ENCODE data around the gene NAA10.

The NAA10 gene

DNA sequence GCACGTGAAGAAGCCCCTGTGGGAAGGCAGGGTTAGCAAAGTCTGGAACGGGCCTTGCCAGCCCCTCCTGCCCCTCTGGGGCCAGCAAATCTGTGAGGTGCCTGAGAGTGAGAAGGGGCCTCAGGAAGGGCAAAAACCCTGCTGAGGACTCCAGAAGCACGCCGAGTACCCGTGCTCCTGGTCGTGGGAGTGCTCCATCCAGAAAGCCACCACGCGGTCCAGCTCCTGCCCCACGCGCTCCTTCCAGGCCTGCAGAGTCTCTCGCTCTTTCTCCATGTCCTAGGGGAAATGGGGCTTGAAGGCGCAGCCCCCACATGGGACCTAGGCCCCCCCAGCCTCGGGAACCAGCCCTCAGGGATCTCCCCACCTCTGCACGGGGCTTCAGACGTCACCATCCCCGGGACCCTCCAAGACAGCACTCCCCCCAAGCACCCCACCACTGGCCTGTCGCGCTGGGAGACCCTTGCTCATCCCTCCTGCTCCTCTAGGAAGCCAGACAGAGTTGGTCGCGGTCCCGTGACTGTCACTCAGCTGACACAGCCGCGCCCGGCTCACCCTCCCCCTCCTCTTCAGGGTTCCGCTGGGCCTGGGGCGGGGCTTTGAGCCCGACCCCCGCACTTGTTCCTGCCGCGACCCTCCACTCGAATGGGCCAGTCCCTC lies 9.4 kb upstream of the NAA10 start, which contains the start of gene RENBP:
TSS of gene RENBP (minus strand) at position 504 of the 660 bp plus-strand sequence. CDS start at position 471, 33 bp downstream.
- no peak for TF ChIP-seq CTCF (IDR thresholded peaks at IDR 0.05)
- H3K36me3 ChIP-seq: peaks cover 13% of the 10 kb centered on the region
- peak within 1 kb of the TSS; percentile 84 for H3K27ac ChIP-seq
- peak within 1 kb of the TSS; percentile 62 to 70 for H3K4me3 ChIP-seq (ENCODE audit: low read depth in 1 of 2, low read length in 1 of 2)
- H3K4me1 ChIP-seq (ENCODE audit: control insufficient read depth in 1 of 2, insufficient read depth in 1 of 2, low read depth in 1 of 2, low read length in 1 of 2): peaks cover 31 to 50% of the 10 kb centered on the region in 2 experiments
- H3K27me3 ChIP-seq: no peaks in the 10 kb centered on the region
- no peaks in the 10 kb centered on the region for H3K9me3 ChIP-seq

GRCh38 chrX:153941336-153942252 lies 6.8 kb upstream of the NAA10 start:
- Histone ChIP-seq H3K27me3 (no peaks in the 10 kb centered on the region), H3K36me3 (peaks cover 17% of the 10 kb centered on the region), H3K4me1 (ENCODE audit: control insufficient read depth in 1 of 2, insufficient read depth in 1 of 2, low read depth in 1 of 2, low read length in 1 of 2) (peaks cover 24 to 26% of the 10 kb centered on the region in 2 experiments), H3K4me3 (ENCODE audit: low read depth in 1 of 2, low read length in 1 of 2) (no peak overlapping the region), H3K27ac (peak overlapping the region; percentile 42), H3K9me3 (no peaks in the 10 kb centered on the region)
- TF ChIP-seq CTCF (IDR thresholded peaks at IDR 0.05): no peak

DNA sequence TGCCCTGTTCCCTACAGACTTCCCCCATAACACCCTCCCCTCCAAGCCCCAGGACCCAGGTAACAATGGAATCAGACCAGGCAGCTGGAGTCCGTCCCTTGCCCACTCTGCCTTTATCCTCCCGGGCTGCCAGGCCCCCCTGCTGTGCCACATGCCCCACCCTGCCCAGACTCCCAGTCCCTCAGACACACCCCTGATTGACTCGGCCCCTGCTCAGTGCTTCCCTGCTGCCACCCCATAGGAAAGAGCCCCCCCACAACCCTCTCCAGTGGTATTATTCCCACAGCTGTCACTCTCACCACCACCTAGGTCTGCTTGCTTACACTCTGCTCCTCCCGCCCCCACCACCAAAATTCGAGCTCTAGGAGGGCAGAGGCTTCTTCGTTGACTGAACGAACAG lies 4.7 kb upstream of the NAA10 start:
- TF ChIP-seq CTCF (IDR thresholded peaks at IDR 0.05): no peak
- no peak overlapping the region for H3K27ac ChIP-seq
- H3K9me3 ChIP-seq: no peaks in the 10 kb centered on the region
- no peak overlapping the region for H3K4me3 ChIP-seq (ENCODE audit: low read depth in 1 of 2, low read length in 1 of 2)
- peaks cover 20 to 25% of the 10 kb centered on the region in 2 experiments for H3K4me1 ChIP-seq (ENCODE audit: control insufficient read depth in 1 of 2, insufficient read depth in 1 of 2, low read depth in 1 of 2, low read length in 1 of 2)
- no peaks in the 10 kb centered on the region for H3K27me3 ChIP-seq
- H3K36me3 ChIP-seq: peaks cover 17% of the 10 kb centered on the region

- no peak for TF ChIP-seq CTCF (IDR thresholded peaks at IDR 0.05)
- H3K9me3 ChIP-seq: no peaks in the 10 kb centered on the region
- no peak overlapping the region for H3K27ac ChIP-seq
- H3K36me3 ChIP-seq: peaks cover 17% of the 10 kb centered on the region
- H3K4me3 ChIP-seq (ENCODE audit: low read depth in 1 of 2, low read length in 1 of 2): no peak overlapping the region
- H3K27me3 ChIP-seq: no peaks in the 10 kb centered on the region
- H3K4me1 ChIP-seq (ENCODE audit: control insufficient read depth in 1 of 2, insufficient read depth in 1 of 2, low read depth in 1 of 2, low read length in 1 of 2): peaks cover 23 to 24% of the 10 kb centered on the region in 2 experiments
Observed at GRCh38 chrX:153938226-153938786, 3.5 kb upstream of the NAA10 start.

- no peak overlapping the region for H3K4me3 ChIP-seq (ENCODE audit: low read depth in 1 of 2, low read length in 1 of 2)
- TF ChIP-seq CTCF (IDR thresholded peaks at IDR 0.05): no peak
- H3K4me1 ChIP-seq (ENCODE audit: control insufficient read depth in 1 of 2, insufficient read depth in 1 of 2, low read depth in 1 of 2, low read length in 1 of 2): peaks cover 20 to 22% of the 10 kb centered on the region in 2 experiments
- no peaks in the 10 kb centered on the region for H3K9me3 ChIP-seq
- H3K27me3 ChIP-seq: no peaks in the 10 kb centered on the region
- H3K27ac ChIP-seq: no peak overlapping the region
- peaks cover 19% of the 10 kb centered on the region for H3K36me3 ChIP-seq
Observed at GRCh38 chrX:153937056-153937455, 2.2 kb upstream of the NAA10 start.

Measured in neutrophil (primary cell).